K562 (cell line): Measurements from ENCODE around the gene CRADD. TPM values are rescaled to one million over a fixed set of nuclear protein-coding genes. Genes with fewer than 3 reads are reported as not detected.

ENCODE experiments used
- ATAC-seq: fragments of 200-7000 bp; cut with Tn5 transposase; 3 replicates; pipeline ENCODE4 v1.9.1; 2020; ENCODE audit warnings: moderate library complexity
- BruUV-seq: library from RNA; stranded (reverse); fragments of 400-500 nt; replicated peaks from 2 replicates; lab custom pipeline; 2021; lab: Mats Ljungman, UMichigan
- CTCF ChIA-PET: fragments of 300-600 bp; formaldehyde crosslinking; extraction: SDS; loops from one replicate; lab custom pipeline; 2021; ENCODE audit warnings: low intra/inter-chr PET ratio; lab: Yijun Ruan, JAX
- POLR2A ChIA-PET: fragments of 300-600, 350-650 bp; sonication (Branson Sonifier 250); formaldehyde crosslinking; extraction: SDS; loops from one replicate; lab custom pipeline; 2021; ENCODE audit warnings: antibody characterized with exemption, inconsistent platforms; lab: Yijun Ruan, JAX
- DNase-seq, 4 experiments: peaks; one replicate each; pipeline versions ENCODE4 v3.0.0 to v3.0.0-alpha.2; 2011 to 2018; ENCODE audit warnings: low spot score in 3 of 4, mixed read lengths in 3 of 4; ENCODE audit errors: extremely low read depth in 1 of 4
- FAIRE-seq: peaks from 2 replicates; lab custom pipeline; 2011; peaks lifted over from hg19 to GRCh38; lab: Jason Lieb, UNC
- H2AFZ ChIP-seq: 2 replicates; pipeline ENCODE4 v1.6.0; 2011; ENCODE audit warnings: low read depth, low read length, control low read depth, inconsistent platforms
- H3K27ac ChIP-seq: fragments of 200-600 bp; 3 replicates; pipeline ENCODE4 v1.8.0; 2011; ENCODE audit warnings: low read depth, mild to moderate bottlenecking, control low read depth, inconsistent platforms, low read length, moderate library complexity, mixed read lengths; ENCODE audit errors: extremely low read depth
- H3K27me3 ChIP-seq, 2 experiments: fragments of 300-600 bp in 1 of 2; 2 replicates in 1 of 2; 3 replicates in 1 of 2; pipeline versions ENCODE4 v1.6.0 to v1.8.0; 2011; ENCODE audit warnings: inconsistent platforms in 2 of 2, low read length in 2 of 2, mild to moderate bottlenecking in 1 of 2, mixed read lengths in 1 of 2, moderate library complexity in 1 of 2; ENCODE audit not compliant: control insufficient read depth in 2 of 2, insufficient read depth in 2 of 2
- H3K36me3 ChIP-seq: fragments of 300-600 bp; 3 replicates; pipeline ENCODE4 v1.8.0; 2011; ENCODE audit warnings: mild to moderate bottlenecking, low read length, inconsistent platforms; ENCODE audit not compliant: control insufficient read depth, insufficient read depth
- H3K4me1 ChIP-seq, 2 experiments: fragments of 200-600 bp in 1 of 2; replicated peaks in 1 of 2; 2 replicates in 1 of 2; 3 replicates in 1 of 2; pipeline versions ENCODE4 v1.5.1 to v1.8.0; 2011; ENCODE audit warnings: inconsistent platforms in 2 of 2, low read length in 2 of 2, mild to moderate bottlenecking in 1 of 2, mixed read lengths in 1 of 2, moderate library complexity in 1 of 2; ENCODE audit not compliant: control insufficient read depth in 2 of 2, insufficient read depth in 2 of 2
- H3K4me2 ChIP-seq: 2 replicates; pipeline ENCODE4 v1.6.1; 2011; ENCODE audit warnings: low read length, control low read depth, inconsistent platforms, mixed read lengths; ENCODE audit not compliant: insufficient read depth
- H3K4me3 ChIP-seq: fragments of 200-600 bp; sonication (generic), shearing (Covaris generic); 2 replicates; pipeline ENCODE4 v1.5.1; 2016; ENCODE audit warnings: control low read depth, inconsistent platforms
- H3K79me2 ChIP-seq: fragments of 200-600 bp; 3 replicates; pipeline ENCODE4 v1.8.0; 2011; ENCODE audit warnings: low read length, inconsistent platforms; ENCODE audit not compliant: control insufficient read depth, insufficient read depth
- H3K9ac ChIP-seq, 2 experiments: 2 replicates each; pipeline versions ENCODE4 v1.6.0 to v1.6.1; 2011; ENCODE audit warnings: low read depth in 2 of 2, low read length in 2 of 2, control low read depth in 1 of 2, inconsistent platforms in 1 of 2, mild to moderate bottlenecking in 1 of 2, mixed read lengths in 1 of 2; ENCODE audit not compliant: insufficient read depth in 1 of 2
- H3K9me1 ChIP-seq: one replicate; pipeline ENCODE4 v1.6.0; 2011; ENCODE audit warnings: inconsistent platforms, mild to moderate bottlenecking, low read length, moderate library complexity; ENCODE audit not compliant: control insufficient read depth, insufficient read depth
- H3K9me3 ChIP-seq: replicated peaks from 2 replicates; pipeline ENCODE4 v1.5.1; 2011; ENCODE audit warnings: low read depth, low read length, inconsistent platforms; ENCODE audit not compliant: control insufficient read depth, insufficient read depth
- H4K20me1 ChIP-seq: replicated peaks from 2 replicates; pipeline ENCODE4 v1.6.1; 2011; ENCODE audit warnings: low read length, inconsistent platforms, mixed read lengths; ENCODE audit not compliant: control insufficient read depth, insufficient read depth
- BRF1 ChIP-seq: IDR thresholded peaks from 3 replicates; pipeline ENCODE4 v1.6.1; 2011; ENCODE audit warnings: borderline replicate concordance, mild to moderate bottlenecking; ENCODE audit not compliant: insufficient read length; ENCODE audit errors: extremely low read depth
- CHD1 ChIP-seq: fragments of 200-600 bp; sonication (generic); IDR thresholded peaks from one replicate; pipeline ENCODE4 v1.6.1; 2012; ENCODE audit warnings: mild to moderate bottlenecking, moderate library complexity, low read length, inconsistent platforms
- GTF2A2 ChIP-seq: IDR thresholded peaks from 2 replicates; pipeline ENCODE4 v1.6.1; 2016; ENCODE audit warnings: mild to moderate bottlenecking, missing genetic modification characterization, missing compliant biosample characterization
- HLTF ChIP-seq: fragments of 450-650 bp; IDR thresholded peaks from 2 replicates; pipeline ENCODE4 v1.6.1; 2016
- L3MBTL2 ChIP-seq: fragments of 450-650 bp; IDR thresholded peaks from 2 replicates; pipeline ENCODE4 v1.6.1; 2016; ENCODE audit warnings: mild to moderate bottlenecking, moderate library complexity
- LCOR ChIP-seq: sonication (generic); formaldehyde crosslinking; IDR thresholded peaks from 2 replicates; pipeline ENCODE4 v1.8.0; 2022; ENCODE audit warnings: mild to moderate bottlenecking, missing genetic modification reagents
- ZC3H4 ChIP-seq: sonication (generic); formaldehyde crosslinking; IDR thresholded peaks from 2 replicates; pipeline ENCODE4 v1.9.0; 2021; ENCODE audit warnings: missing genetic modification reagents, borderline replicate concordance
- ZFP1 ChIP-seq: fragments of 450-650 bp; formaldehyde crosslinking; IDR thresholded peaks from 2 replicates; pipeline ENCODE4 v1.4.0; 2020; ENCODE audit warnings: mild to moderate bottlenecking, mixed read lengths
- ZNF143 ChIP-seq: sonication (generic); formaldehyde crosslinking; IDR thresholded peaks from 2 replicates; pipeline ENCODE4 v1.9.0; 2022; ENCODE audit warnings: mild to moderate bottlenecking, missing genetic modification reagents
- ZNF217 ChIP-seq: sonication (generic); formaldehyde crosslinking; IDR thresholded peaks from 2 replicates; pipeline ENCODE4 v1.8.0; 2022; ENCODE audit warnings: mild to moderate bottlenecking, missing genetic modification reagents
- ZNF395 ChIP-seq: fragments of 200-800 bp; sonication (Bioruptor generic); IDR thresholded peaks from 2 replicates; pipeline ENCODE4 v1.6.1; 2017; ENCODE audit warnings: missing genetic modification characterization, missing compliant biosample characterization
- WGBS: fragments of 100-300 bp; shearing (Covaris generic); methylation state at CpG from one replicate; pipeline ENCODE4 v1.1.6; 2016; ENCODE audit warnings: low coverage, mixed read lengths; ENCODE audit not compliant: insufficient coverage; ENCODE audit errors: missing lambda C conversion rate; 5-methylcytosine and 5-hydroxymethylcytosine counted together
- in situ Hi-C: fragments of 300-500 bp; cut with MboI; formaldehyde crosslinking; loops from 4 replicates; pipeline ENCODE4 v1.15.0; 2018; ENCODE audit warnings: inconsistent platforms, mixed read lengths
- intact Hi-C: fragments of 100-400 bp; cut with micrococcal nuclease; formaldehyde crosslinking; loops from 2 replicates; pipeline ENCODE4 v1.14.2; 2022
- polyA plus RNA-seq, 8 experiments: library from polyadenylated mRNA; depleted of rRNA in 4 of 8; stranded (reverse) in 5 of 8; unstranded in 3 of 8; fragments of >200 nt; fragmentation: Nextera tagmentation in 2 of 8; fragmentation: Illumina TruSeq in 1 of 8; extraction: Ambion mirVana in 2 of 8; extraction: Trizol in 1 of 8; gene quantifications; 2 replicates each; pipeline versions ENCODE4 v1.2.1 to v1.2.3, GENCODE V29; 2011 to 2014; ENCODE audit warnings: inconsistent platforms in 1 of 8, missing spikeins in 1 of 8
- total RNA-seq, 7 experiments: library from RNA; depleted of rRNA in 6 of 7; stranded (reverse); fragments of >200 nt in 6 of 7; fragmentation: Illumina TruSeq in 2 of 7; extraction: Trizol in 2 of 7; gene quantifications; 2 replicates each; pipeline versions ENCODE4 v1.2.1 to v1.2.3, GENCODE V29; 2011 to 2021; ENCODE audit warnings: low replicate concordance in 1 of 7
- TF ChIP-seq, protein P1 (sequence below): fragments of 250-450 bp; sonication (Bioruptor Pico); IDR thresholded peaks from 2 replicates; pipeline ENCODE4 v1.4.0; 2020
- TF ChIP-seq, protein P2 (sequence below): IDR thresholded peaks from 2 replicates; pipeline ENCODE4 v1.6.1; 2011; ENCODE audit not compliant: insufficient read length; ENCODE audit errors: extremely low read depth
- TF ChIP-seq, protein P3 (sequence below): fragments of 450-650 bp; IDR thresholded peaks from 2 replicates; pipeline ENCODE4 v1.7.1; 2018; ENCODE audit warnings: mild to moderate bottlenecking, low read depth; ENCODE audit not compliant: partially characterized antibody

Gene CRADD
- total and polyA plus RNA-seq, 9 of the 15 experiments (the other 6 are each of a cell fraction or from before 2014, with no cell fraction given): 20.5 to 41.1 (median 25.9) TPM

DNA sequence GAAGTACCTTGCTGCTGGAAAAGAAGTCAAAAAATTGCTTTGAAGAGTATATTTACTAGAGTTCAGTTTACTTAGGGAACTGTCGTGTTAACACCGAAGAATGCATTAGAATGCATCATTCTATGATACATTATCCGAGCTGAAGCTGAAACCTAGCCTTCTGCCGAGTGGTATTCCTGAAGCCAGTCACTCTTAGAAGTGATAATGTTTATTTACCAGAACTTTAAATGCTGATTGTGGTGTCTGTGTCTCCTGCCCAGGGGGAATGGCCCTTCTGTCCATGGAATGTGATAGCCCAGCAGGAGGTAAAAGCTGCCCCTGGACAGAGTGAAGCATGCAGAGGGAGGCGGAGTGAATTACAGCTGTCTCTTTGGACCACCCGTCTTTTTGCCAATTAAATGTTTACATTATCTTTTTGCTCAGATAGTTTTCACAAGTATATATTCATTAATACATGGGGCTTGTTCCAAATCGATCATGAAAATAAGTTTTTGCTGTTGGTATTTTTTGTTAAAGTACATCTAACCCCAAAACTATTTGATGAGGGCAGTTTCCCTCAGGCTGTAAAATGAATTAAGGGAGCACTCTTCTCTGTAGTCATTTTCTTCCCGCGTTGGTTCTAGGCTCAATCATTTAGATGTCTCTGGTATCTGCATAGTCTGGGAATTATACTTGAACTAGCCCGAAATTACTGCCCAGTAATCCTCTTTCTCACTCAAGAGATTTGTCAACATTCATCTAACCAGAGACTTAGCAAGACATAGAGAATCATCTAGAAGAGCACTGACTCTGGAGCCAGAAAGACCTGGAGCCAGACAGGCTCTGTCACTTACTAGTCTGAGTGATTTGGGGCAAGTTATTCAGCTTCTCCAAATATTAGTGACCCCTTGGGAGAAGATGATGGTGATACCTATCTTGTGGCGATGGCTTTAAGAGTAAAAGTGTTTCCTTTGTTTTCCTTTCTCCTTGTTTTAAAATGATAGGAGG, 147.6 kb downstream of the CRADD start:
- no peaks in the 10 kb centered on the region for H4K20me1 ChIP-seq
- intact Hi-C loops (no loop called here), in situ Hi-C loops (no loop called here)
- H3K9me1 ChIP-seq: no peaks in the 10 kb centered on the region
- no peaks in the 10 kb centered on the region for H3K27me3 ChIP-seq
- H2AFZ ChIP-seq: no peak overlapping the region
- H3K36me3 ChIP-seq: no peaks in the 10 kb centered on the region
- H3K27ac ChIP-seq: no peak overlapping the region
- ATAC-seq (peak; percentile 32; the same call in 1 of the 3 replicates), FAIRE-seq (peak; percentile 37), DNase-seq (no peak)
- H3K79me2 ChIP-seq: no peaks in the 10 kb centered on the region
- BruUV-seq: no TSS peak
- no peak overlapping the region for H3K4me2 ChIP-seq
- no peak overlapping the region for H3K9ac ChIP-seq
- ChIA-PET CTCF (no interaction called here), POLR2A (interaction anchor here (0.6 to 1.3 kb wide), 4 partner anchors 7 to 87 kb away, joined by 3 read pairs; no protein-coding TSS in a partner anchor)
- no peak overlapping the region for H3K4me3 ChIP-seq
- no peaks in the 10 kb centered on the region for H3K9me3 ChIP-seq
- no peak for TF ChIP-seq CHD1
- no peak for TF ChIP-seq ZNF143 (CRISPR knock-in tag)
- TF ChIP-seq GTF2A2 (tag): no peak
- TF ChIP-seq L3MBTL2: no peak
- no peak for TF ChIP-seq BRF1
- no peak for TF ChIP-seq LCOR
- TF ChIP-seq, protein P1, sequence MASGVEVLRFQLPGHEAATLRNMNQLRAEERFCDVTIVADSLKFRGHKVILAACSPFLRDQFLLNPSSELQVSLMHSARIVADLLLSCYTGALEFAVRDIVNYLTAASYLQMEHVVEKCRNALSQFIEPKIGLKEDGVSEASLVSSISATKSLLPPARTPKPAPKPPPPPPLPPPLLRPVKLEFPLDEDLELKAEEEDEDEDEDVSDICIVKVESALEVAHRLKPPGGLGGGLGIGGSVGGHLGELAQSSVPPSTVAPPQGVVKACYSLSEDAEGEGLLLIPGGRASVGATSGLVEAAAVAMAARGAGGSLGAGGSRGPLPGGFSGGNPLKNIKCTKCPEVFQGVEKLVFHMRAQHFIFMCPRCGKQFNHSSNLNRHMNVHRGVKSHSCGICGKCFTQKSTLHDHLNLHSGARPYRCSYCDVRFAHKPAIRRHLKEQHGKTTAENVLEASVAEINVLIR (CRISPR knock-in tag): no peak
- TF ChIP-seq ZNF395 (CRISPR knock-in tag): no peak
- TF ChIP-seq ZNF217: no peak
- TF ChIP-seq, protein P2, sequence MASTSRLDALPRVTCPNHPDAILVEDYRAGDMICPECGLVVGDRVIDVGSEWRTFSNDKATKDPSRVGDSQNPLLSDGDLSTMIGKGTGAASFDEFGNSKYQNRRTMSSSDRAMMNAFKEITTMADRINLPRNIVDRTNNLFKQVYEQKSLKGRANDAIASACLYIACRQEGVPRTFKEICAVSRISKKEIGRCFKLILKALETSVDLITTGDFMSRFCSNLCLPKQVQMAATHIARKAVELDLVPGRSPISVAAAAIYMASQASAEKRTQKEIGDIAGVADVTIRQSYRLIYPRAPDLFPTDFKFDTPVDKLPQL: no peak
- TF ChIP-seq ZC3H4 (CRISPR knock-in tag): no peak
- TF ChIP-seq, protein P3, sequence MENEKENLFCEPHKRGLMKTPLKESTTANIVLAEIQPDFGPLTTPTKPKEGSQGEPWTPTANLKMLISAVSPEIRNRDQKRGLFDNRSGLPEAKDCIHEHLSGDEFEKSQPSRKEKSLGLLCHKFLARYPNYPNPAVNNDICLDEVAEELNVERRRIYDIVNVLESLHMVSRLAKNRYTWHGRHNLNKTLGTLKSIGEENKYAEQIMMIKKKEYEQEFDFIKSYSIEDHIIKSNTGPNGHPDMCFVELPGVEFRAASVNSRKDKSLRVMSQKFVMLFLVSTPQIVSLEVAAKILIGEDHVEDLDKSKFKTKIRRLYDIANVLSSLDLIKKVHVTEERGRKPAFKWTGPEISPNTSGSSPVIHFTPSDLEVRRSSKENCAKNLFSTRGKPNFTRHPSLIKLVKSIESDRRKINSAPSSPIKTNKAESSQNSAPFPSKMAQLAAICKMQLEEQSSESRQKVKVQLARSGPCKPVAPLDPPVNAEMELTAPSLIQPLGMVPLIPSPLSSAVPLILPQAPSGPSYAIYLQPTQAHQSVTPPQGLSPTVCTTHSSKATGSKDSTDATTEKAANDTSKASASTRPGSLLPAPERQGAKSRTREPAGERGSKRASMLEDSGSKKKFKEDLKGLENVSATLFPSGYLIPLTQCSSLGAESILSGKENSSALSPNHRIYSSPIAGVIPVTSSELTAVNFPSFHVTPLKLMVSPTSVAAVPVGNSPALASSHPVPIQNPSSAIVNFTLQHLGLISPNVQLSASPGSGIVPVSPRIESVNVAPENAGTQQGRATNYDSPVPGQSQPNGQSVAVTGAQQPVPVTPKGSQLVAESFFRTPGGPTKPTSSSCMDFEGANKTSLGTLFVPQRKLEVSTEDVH: no peak
- no peak for TF ChIP-seq HLTF
- TF ChIP-seq ZFP1 (CRISPR knock-in tag): no peak
- H3K4me1 ChIP-seq: 0 out of 5 replicates have a peak, but pooled peaks cover 0 to 10% of the 10 kb centered on the region in 2 experiments
- WGBS: 72% methylated on average over 11 of the region's 11 CpGs
